H1 (cell line): ENCODE data around the gene HBA2. TPM values are rescaled to one million over a fixed set of nuclear protein-coding genes. Genes with fewer than 3 reads are reported as not detected.

Experiments
- CTCF ChIA-PET: fragments of 300-600 bp; sonication (Branson Sonifier 250); formaldehyde crosslinking; loops from one replicate; lab custom pipeline; 2021; ENCODE audit not compliant: partially characterized antibody; lab: Charles Lee
- POLR2A ChIA-PET: fragments of 300-600 bp; sonication (Branson Sonifier 250); formaldehyde crosslinking; loops from one replicate; lab custom pipeline; 2021; ENCODE audit warnings: inconsistent platforms; ENCODE audit not compliant: partially characterized antibody; lab: Charles Lee
- DNase-seq, 2 experiments: peaks; one replicate each; pipeline versions ENCODE4 v3.0.0 to v3.0.0-alpha.2; 2010 to 2022; ENCODE audit warnings: low spot score in 2 of 2, low read depth in 1 of 2, mixed read lengths in 1 of 2
- FAIRE-seq: peaks from 2 replicates; lab custom pipeline; 2011; peaks lifted over from hg19 to GRCh38; lab: Jason Lieb, UNC
- H2AFZ ChIP-seq: 2 replicates; pipeline ENCODE4 v1.8.1; 2012; ENCODE audit warnings: low read length, inconsistent platforms
- H2AK5ac ChIP-seq: 2 replicates; pipeline ENCODE4 v1.6.1; 2013; ENCODE audit warnings: low read depth, low read length
- H2BK120ac ChIP-seq: replicated peaks from 2 replicates; pipeline ENCODE3; 2013; ENCODE audit warnings: low read depth, low read length, inconsistent platforms
- H2BK12ac ChIP-seq: 2 replicates; pipeline ENCODE4 v1.6.1; 2013; ENCODE audit warnings: low read depth, low read length
- H2BK15ac ChIP-seq: 2 replicates; pipeline ENCODE4 v1.6.1; 2013; ENCODE audit warnings: low read length
- H2BK20ac ChIP-seq: 2 replicates; pipeline ENCODE4 v1.6.1; 2013; ENCODE audit warnings: low read length
- H2BK5ac ChIP-seq: 2 replicates; pipeline ENCODE4 v1.6.1; 2013; ENCODE audit warnings: low read depth, low read length
- H3K14ac ChIP-seq: 2 replicates; pipeline ENCODE4 v1.6.1; 2013; ENCODE audit warnings: inconsistent platforms; ENCODE audit not compliant: insufficient read length
- H3K18ac ChIP-seq: 2 replicates; pipeline ENCODE4 v1.6.1; 2013; ENCODE audit warnings: low read length; ENCODE audit errors: extremely low read depth
- H3K23ac ChIP-seq: 2 replicates; pipeline ENCODE4 v1.6.1; 2013; ENCODE audit warnings: inconsistent platforms; ENCODE audit not compliant: insufficient read length
- H3K23me2 ChIP-seq: 2 replicates; pipeline ENCODE4 v1.6.1; 2013; ENCODE audit warnings: low read depth, low read length
- H3K27ac ChIP-seq: 2 replicates; pipeline ENCODE4 v1.6.1; 2011; ENCODE audit warnings: low read depth, low read length, inconsistent platforms
- H3K27me3 ChIP-seq, 4 experiments: replicated peaks in 1 of 4; 1 replicate in 1 of 4; 2 replicates in 3 of 4; pipeline versions ENCODE4 v1.6.1 to v1.8.1; 2011 to 2013; ENCODE audit warnings: low read length in 3 of 4, mild to moderate bottlenecking in 3 of 4, inconsistent platforms in 2 of 4, mixed read lengths in 2 of 4, moderate library complexity in 1 of 4; ENCODE audit not compliant: control insufficient read depth in 3 of 4, insufficient read depth in 3 of 4; ENCODE audit errors: extremely low read depth in 1 of 4
- H3K36me3 ChIP-seq, 4 experiments: 2 replicates each; pipeline versions ENCODE4 v1.6.1 to v1.8.1; 2011 to 2013; ENCODE audit warnings: mild to moderate bottlenecking in 4 of 4, low read length in 3 of 4, moderate library complexity in 2 of 4, control low read depth in 1 of 4, inconsistent platforms in 1 of 4; ENCODE audit not compliant: insufficient read depth in 4 of 4, control insufficient read depth in 2 of 4
- H3K4ac ChIP-seq: replicated peaks from 2 replicates; pipeline ENCODE3; 2013; ENCODE audit warnings: low read length, low read depth, mixed read lengths, inconsistent platforms; ENCODE audit not compliant: insufficient read length
- H3K4me1 ChIP-seq, 4 experiments: replicated peaks in 1 of 4; 1 replicate in 1 of 4; 2 replicates in 3 of 4; pipeline versions ENCODE4 v1.6.1 to v1.8.1; 2011 to 2013; ENCODE audit warnings: low read length in 3 of 4, inconsistent platforms in 2 of 4, mixed read lengths in 1 of 4; ENCODE audit not compliant: insufficient read depth in 4 of 4, control insufficient read depth in 3 of 4
- H3K4me2 ChIP-seq, 2 experiments: 2 replicates each; pipeline versions ENCODE4 v1.6.1 to v1.8.1; 2011 to 2013; ENCODE audit warnings: low read depth in 2 of 2, low read length in 2 of 2, control low read depth in 1 of 2, inconsistent platforms in 1 of 2, mild to moderate bottlenecking in 1 of 2; ENCODE audit not compliant: insufficient read depth in 1 of 2
- H3K4me3 ChIP-seq, 4 experiments: fragments of 200-600, 300-600 bp in 1 of 4; sonication (generic), shearing (Covaris generic), sonication (Bioruptor Twin) in 1 of 4; 2 replicates each; pipeline versions ENCODE4 v1.5.1 to v1.8.1; 2011 to 2016; ENCODE audit warnings: low read length in 4 of 4, low read depth in 3 of 4, control low read depth in 2 of 4, inconsistent platforms in 2 of 4, mild to moderate bottlenecking in 2 of 4, mixed read lengths in 1 of 4, moderate library complexity in 1 of 4; ENCODE audit not compliant: insufficient read depth in 2 of 4; ENCODE audit errors: extremely low read depth in 1 of 4
- H3K56ac ChIP-seq: replicated peaks from 2 replicates; pipeline ENCODE3; 2013; ENCODE audit warnings: low read depth, mild to moderate bottlenecking, mixed read lengths, low read length, inconsistent platforms; ENCODE audit not compliant: insufficient read length
- H3K79me1 ChIP-seq: 2 replicates; pipeline ENCODE4 v1.6.1; 2013; ENCODE audit warnings: low read depth, low read length, control low read depth
- H3K79me2 ChIP-seq, 2 experiments: 2 replicates each; pipeline versions ENCODE4 v1.6.1 to v1.8.1; 2012 to 2013; ENCODE audit warnings: low read length in 2 of 2, mild to moderate bottlenecking in 2 of 2, inconsistent platforms in 1 of 2; ENCODE audit not compliant: insufficient read depth in 2 of 2, control insufficient read depth in 1 of 2
- H3K9ac ChIP-seq, 4 experiments: replicated peaks in 1 of 4; 1 replicate in 1 of 4; 2 replicates in 3 of 4; pipeline versions ENCODE4 v1.6.1 to v1.8.1; 2011 to 2013; ENCODE audit warnings: low read depth in 3 of 4, low read length in 3 of 4, control low read depth in 2 of 4, mild to moderate bottlenecking in 2 of 4, moderate library complexity in 2 of 4, inconsistent platforms in 1 of 4; ENCODE audit errors: extremely low read depth in 1 of 4
- H3K9me3 ChIP-seq, 2 experiments: 2 replicates each; pipeline versions ENCODE4 v1.6.1 to v1.8.1; 2012 to 2013; ENCODE audit warnings: mild to moderate bottlenecking in 2 of 2, moderate library complexity in 2 of 2, control low read depth in 1 of 2, inconsistent platforms in 1 of 2, low read depth in 1 of 2, low read length in 1 of 2, mixed read lengths in 1 of 2; ENCODE audit not compliant: insufficient read depth in 2 of 2
- H4K20me1 ChIP-seq, 2 experiments: replicated peaks in 1 of 2; 2 replicates each; pipeline versions ENCODE3 to v1.8.1; 2011 to 2013; ENCODE audit warnings: inconsistent platforms in 2 of 2, low read length in 2 of 2, mild to moderate bottlenecking in 1 of 2; ENCODE audit not compliant: insufficient read depth in 2 of 2, control insufficient read depth in 1 of 2
- H4K5ac ChIP-seq: 2 replicates; pipeline ENCODE4 v1.6.1; 2013; ENCODE audit warnings: low read length, low read depth, mixed read lengths, inconsistent platforms; ENCODE audit not compliant: insufficient read length
- H4K8ac ChIP-seq: 2 replicates; pipeline ENCODE4 v1.8.0; 2013; ENCODE audit warnings: mild to moderate bottlenecking, moderate library complexity, low read length, inconsistent platforms; ENCODE audit not compliant: insufficient read depth; ENCODE audit errors: extremely low read depth
- H4K91ac ChIP-seq: replicated peaks from 2 replicates; pipeline ENCODE3; 2013; ENCODE audit warnings: low read length, mixed read lengths, inconsistent platforms; ENCODE audit not compliant: insufficient read length
- BACH1 ChIP-seq: IDR thresholded peaks from 2 replicates; pipeline ENCODE4 v1.6.1; 2012; ENCODE audit warnings: low read length, improper control_type of control experiment
- EZH2 ChIP-seq: fragments of 200-600 bp; sonication (generic); IDR thresholded peaks from 2 replicates; pipeline ENCODE4 v1.7.1; 2012; ENCODE audit warnings: low read depth, mild to moderate bottlenecking, moderate library complexity, low read length, inconsistent platforms; ENCODE audit not compliant: severe bottlenecking
- GTF2F1 ChIP-seq: IDR thresholded peaks from 2 replicates; pipeline ENCODE4 v1.6.1; 2012; ENCODE audit warnings: low read depth, low read length, improper control_type of control experiment, borderline replicate concordance
- SUZ12 ChIP-seq: fragments of 200-600 bp; sonication (generic); IDR thresholded peaks from 2 replicates; pipeline ENCODE4 v1.6.1; 2012; ENCODE audit warnings: mild to moderate bottlenecking, inconsistent platforms, low read length, moderate library complexity, mixed read lengths
- WGBS, 2 experiments: shearing (Covaris generic) in 1 of 2; methylation state at CpG; one replicate each; pipeline versions ENCODE4 v1.1.6 to v1.1.7; 2013 to 2015; ENCODE audit warnings: low lambda C conversion rate in 2 of 2, mixed read lengths in 2 of 2, inconsistent platforms in 1 of 2, low coverage in 1 of 2, missing lambda C conversion rate in 1 of 2; ENCODE audit not compliant: insufficient replicate concordance in 2 of 2, insufficient coverage in 1 of 2, insufficient read length in 1 of 2; ENCODE audit errors: extremely low coverage in 1 of 2, missing lambda C conversion rate in 1 of 2; 5-methylcytosine and 5-hydroxymethylcytosine counted together
- polyA plus RNA-seq, 7 experiments: library from polyadenylated mRNA; depleted of rRNA in 3 of 7; stranded (reverse) in 5 of 7; unstranded in 2 of 7; fragments of >200 nt in 5 of 7; fragments of 200-250 nt in 2 of 7; gene quantifications; 1 replicate in 5 of 7; 2 replicates in 1 of 7; 4 replicates in 1 of 7; pipeline versions ENCODE4 v1.2.1 to v1.2.3, GENCODE V29; 2011 to 2013; ENCODE audit warnings: missing spikeins in 2 of 7, mixed read lengths in 2 of 7
- total RNA-seq: library from RNA; stranded (reverse); fragmentation: NEBNext Ultra II Directional; extraction: Animal tissue kit (Norgen Biotek cat#: 25700); gene quantifications from 2 replicates; pipeline ENCODE4 v1.2.1, GENCODE V29; 2021

HBA2 gene
- total and polyA plus RNA-seq, 2 of the 8 experiments (the other 6 are each of a cell fraction or from before 2014, with no cell fraction given) = 6.1 TPM; not detected in 1

- Histone ChIP-seq H4K5ac (no peak overlapping the region), H2BK15ac (no peak overlapping the region), H3K4me1 (peaks cover 0 to 5% (median 4%) of the 10 kb centered on the region in 4 experiments; a peak in 5 of 7 replicates), H3K23me2 (peaks cover 9% of the 10 kb centered on the region; the same call in 1 of the 2 replicates), H3K18ac (no peak overlapping the region), H3K9ac (no peak overlapping the region), H3K23ac (no peak overlapping the region), H3K79me1 (no peaks in the 10 kb centered on the region), H3K27ac (no peak overlapping the region), H2BK20ac (no peak overlapping the region), H2BK120ac (no peak overlapping the region), H4K91ac (no peak overlapping the region), H3K79me2 (no peaks in the 10 kb centered on the region), H3K4me2 (peak overlapping the region in 1 of 2 experiments; percentile 83; a peak in 2 of 4 replicates), H4K20me1 (peaks cover 11 to 19% of the 10 kb centered on the region in 2 experiments), H3K27me3 (peaks cover 45 to 63% (median 57%) of the 10 kb centered on the region in 4 experiments), H3K14ac (no peak overlapping the region), H2BK5ac (no peak overlapping the region), H3K4me3 (0 out of 8 replicates have a peak overlapping the region, but pooled peaks of 1 of the 4 experiments have one; percentile 58), H3K4ac (no peak overlapping the region), H2BK12ac (no peak overlapping the region), H3K56ac (no peak overlapping the region), H2AFZ (no peak overlapping the region), H2AK5ac (no peak overlapping the region), H3K9me3 (no peaks in the 10 kb centered on the region), H4K8ac (no peak overlapping the region), H3K36me3 (no peaks in the 10 kb centered on the region)
- POLR2A ChIA-PET = interaction anchor here (1.0 to 2.9 kb wide), 5 partner anchors 8 to 183 kb away, joined by 3 to 29 read pairs (median 5); partner anchors contain the start of gene HBM
- no peak for TF ChIP-seq GTF2F1
- TF ChIP-seq EZH2 = peak; percentile 22
- TF ChIP-seq BACH1 = no peak
- 0 out of 2 replicates have a peak, but pooled peaks have one; percentile 0 for TF ChIP-seq SUZ12
- DNase-seq (no peak), FAIRE-seq (no peak)
- CTCF ChIA-PET = interaction anchor here (1.2 to 4.3 kb wide), 6 partner anchors 9 to 183 kb away, joined by 4 to 29 read pairs (median 8); no protein-coding TSS in a partner anchor
- WGBS, 2 experiments = 90% methylated on average over 17 of the region's 17 CpGs; no CpG with 5 or more reads in 1 of the 2 experiments
Measured at GRCh38 chr16:179211-180092, 6.8 kb downstream of the HBA2 start.
